ENCODE results near the gene STX7.

STX7 gene

GRCh38 chr6:132405143-132405915, 107.6 kb downstream of the STX7 start:
- no peaks in the 10 kb centered on the region for H3K9me3 ChIP-seq
- TF ChIP-seq CTCF (IDR thresholded peaks at IDR 0.05): no peak
- H3K4me1 ChIP-seq (ENCODE audit: control insufficient read depth in 1 of 2, insufficient read depth in 1 of 2, low read depth in 1 of 2, low read length in 1 of 2): no peaks in the 10 kb centered on the region
- no peaks in the 10 kb centered on the region for H3K36me3 ChIP-seq
- H3K27ac ChIP-seq: no peak overlapping the region
- H3K27me3 ChIP-seq: peaks cover 66% of the 10 kb centered on the region
- no peak overlapping the region for H3K4me3 ChIP-seq (ENCODE audit: low read depth in 1 of 2, low read length in 1 of 2)

GRCh38 chr6:132404736-132405135, 108.2 kb downstream of the STX7 start:
- Histone ChIP-seq H3K36me3 (no peaks in the 10 kb centered on the region), H3K27ac (no peak overlapping the region), H3K27me3 (peaks cover 72% of the 10 kb centered on the region), H3K4me3 (ENCODE audit: low read depth in 1 of 2, low read length in 1 of 2) (no peak overlapping the region), H3K9me3 (no peaks in the 10 kb centered on the region), H3K4me1 (ENCODE audit: control insufficient read depth in 1 of 2, insufficient read depth in 1 of 2, low read depth in 1 of 2, low read length in 1 of 2) (no peaks in the 10 kb centered on the region)
- no peak for TF ChIP-seq CTCF (IDR thresholded peaks at IDR 0.05)

GRCh38 chr6:132404330-132404729, 108.6 kb downstream of the STX7 start:
- Histone ChIP-seq H3K4me1 (ENCODE audit: control insufficient read depth in 1 of 2, insufficient read depth in 1 of 2, low read depth in 1 of 2, low read length in 1 of 2) (no peaks in the 10 kb centered on the region), H3K9me3 (no peaks in the 10 kb centered on the region), H3K36me3 (no peaks in the 10 kb centered on the region), H3K4me3 (ENCODE audit: low read depth in 1 of 2, low read length in 1 of 2) (no peak overlapping the region), H3K27me3 (peaks cover 76% of the 10 kb centered on the region), H3K27ac (no peak overlapping the region)
- TF ChIP-seq CTCF (IDR thresholded peaks at IDR 0.05): no peak

GRCh38 chr6:132401618-132402285, 111.2 kb downstream of the STX7 start:
- no peak for TF ChIP-seq CTCF (IDR thresholded peaks at IDR 0.05)
- Histone ChIP-seq H3K4me1 (ENCODE audit: control insufficient read depth in 1 of 2, insufficient read depth in 1 of 2, low read depth in 1 of 2, low read length in 1 of 2) (no peaks in the 10 kb centered on the region), H3K4me3 (ENCODE audit: low read depth in 1 of 2, low read length in 1 of 2) (no peak overlapping the region), H3K27me3 (peaks cover 98% of the 10 kb centered on the region), H3K27ac (no peak overlapping the region), H3K36me3 (no peaks in the 10 kb centered on the region), H3K9me3 (no peaks in the 10 kb centered on the region)

GRCh38 chr6:132400883-132401617, 111.9 kb downstream of the STX7 start, which contains the start of gene MOXD1:
Gene MOXD1 (minus strand): TSS chr6:132401475. CDS start chr6:132401426, 49 bp downstream.
- Histone ChIP-seq H3K4me1 (ENCODE audit: control insufficient read depth in 1 of 2, insufficient read depth in 1 of 2, low read depth in 1 of 2, low read length in 1 of 2) (no peaks in the 10 kb centered on the region), H3K27ac (no peak within 1 kb of the TSS), H3K4me3 (ENCODE audit: low read depth in 1 of 2, low read length in 1 of 2) (no peak within 1 kb of the TSS), H3K9me3 (no peaks in the 10 kb centered on the region), H3K36me3 (no peaks in the 10 kb centered on the region), H3K27me3 (peaks cover 92% of the 10 kb centered on the region)
- TF ChIP-seq CTCF (IDR thresholded peaks at IDR 0.05): no peak
